Dermis microvascular lymphatic vessel endothelial cell (primary cell): ENCODE measurements around the gene PSMC5. TPM values are rescaled to one million over a fixed set of nuclear protein-coding genes. Genes with fewer than 3 reads are reported as not detected.
A peak's percentile ranks its signal among the peaks of the same experiment; 100 is the strongest.
"Not testable (repeated sequence)": the region's sequence is repeated elsewhere in the genome, so short reads cannot be mapped to it uniquely, and the experiment has no call there.

ENCODE experiments used
- DNase-seq, 2 donors: peaks; one replicate each; pipeline versions ENCODE4 v3.0.0 to v3.0.0-alpha.2; 2010; ENCODE audit warnings: low read depth in 2 of 2
- total RNA-seq: library from RNA; depleted of rRNA; stranded (reverse); fragments of >200 nt; gene quantifications from 2 replicates; pipeline ENCODE4 v1.2.1, GENCODE V29; 2014

Gene PSMC5
- total RNA-seq, 1 donor from 2014 or later, result 66.0 TPM

DNA sequence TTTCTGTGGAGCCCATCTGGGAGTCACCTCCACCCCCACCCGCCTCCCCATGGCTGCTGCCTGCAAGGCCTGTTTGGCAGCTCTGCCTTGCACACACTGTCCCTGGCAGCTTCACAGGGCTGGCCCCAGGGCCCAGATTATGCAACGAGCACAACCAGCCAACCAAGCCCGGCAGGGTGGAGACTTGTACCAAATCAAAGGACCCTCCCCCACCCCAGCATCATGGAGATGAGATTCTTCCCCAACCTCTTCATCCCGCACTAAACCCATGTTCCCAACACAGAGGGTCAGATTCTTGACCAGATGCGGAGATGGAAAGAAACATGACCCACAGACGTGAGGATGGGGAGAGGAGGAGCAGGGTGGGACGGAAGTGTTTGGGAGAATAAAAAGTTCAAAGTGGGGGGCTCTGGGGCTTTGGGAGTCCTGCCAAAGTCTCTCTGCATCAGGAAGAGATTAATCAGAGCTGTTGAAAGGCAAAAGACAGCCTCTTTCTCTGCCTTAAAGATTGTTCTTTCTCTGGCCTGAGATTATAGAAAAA, 11.5 kb downstream of the PSMC5 start:
- DNase-seq, result no peak

- no peak for DNase-seq
Measured at GRCh38 chr17:63840591-63841349, 13.5 kb downstream of the PSMC5 start.

GRCh38 chr17:63841350-63842172, 14.3 kb downstream of the PSMC5 start:
- peak in 1 of 2 donors; percentile 39 for DNase-seq

GRCh38 chr17:63842173-63842539, 14.9 kb downstream of the PSMC5 start:
- no peak for DNase-seq

GRCh38 chr17:63842540-63843386, 15.5 kb downstream of the PSMC5 start, which contains the start of gene SMARCD2:
TSS of gene SMARCD2 (minus strand) at chr17:63842685. CDS start at chr17:63842674, 11 bp downstream.
- peak; percentile 99 for DNase-seq

DNA sequence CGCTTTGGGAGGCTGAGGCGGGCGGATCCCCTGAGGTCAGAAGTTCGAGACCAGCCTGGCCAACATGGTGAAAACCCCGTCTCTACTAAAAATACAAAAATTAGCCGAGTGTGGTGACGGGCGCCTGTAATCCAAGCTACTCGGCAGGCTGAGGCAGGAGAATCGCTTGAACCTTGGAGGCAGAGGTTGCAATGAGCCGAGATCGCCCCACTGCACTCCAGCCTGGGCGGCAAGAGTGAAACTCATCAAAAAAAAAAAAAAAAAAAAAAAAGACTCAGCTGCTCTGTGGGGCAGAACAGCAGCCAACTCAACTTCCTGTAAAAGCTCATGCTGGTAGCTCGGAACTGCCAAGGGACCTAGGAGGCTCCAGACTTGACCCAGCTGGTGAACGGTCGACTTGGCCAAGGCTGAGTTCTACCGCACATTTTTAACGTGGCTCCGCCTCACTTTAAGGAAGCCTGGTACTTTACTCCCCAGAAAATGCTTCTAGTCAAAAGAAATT, 16.2 kb downstream of the PSMC5 start:
- DNase-seq, result peak; percentile 49 to 78

GRCh38 chr17:63843910-63844677, 16.9 kb downstream of the PSMC5 start:
- DNase-seq, result no peak

- DNase-seq, result no peak
Measured at GRCh38 chr17:63845509-63845908, 18.3 kb downstream of the PSMC5 start.

- no peak for DNase-seq
Measured at GRCh38 chr17:63847525-63848249, 20.5 kb downstream of the PSMC5 start.

- peak; percentile 69 to 88 for DNase-seq
Measured at GRCh38 chr17:63848834-63849689, 21.8 kb downstream of the PSMC5 start.

- DNase-seq, result no peak
Measured at GRCh38 chr17:63850401-63850800, 23.2 kb downstream of the PSMC5 start.

DNA sequence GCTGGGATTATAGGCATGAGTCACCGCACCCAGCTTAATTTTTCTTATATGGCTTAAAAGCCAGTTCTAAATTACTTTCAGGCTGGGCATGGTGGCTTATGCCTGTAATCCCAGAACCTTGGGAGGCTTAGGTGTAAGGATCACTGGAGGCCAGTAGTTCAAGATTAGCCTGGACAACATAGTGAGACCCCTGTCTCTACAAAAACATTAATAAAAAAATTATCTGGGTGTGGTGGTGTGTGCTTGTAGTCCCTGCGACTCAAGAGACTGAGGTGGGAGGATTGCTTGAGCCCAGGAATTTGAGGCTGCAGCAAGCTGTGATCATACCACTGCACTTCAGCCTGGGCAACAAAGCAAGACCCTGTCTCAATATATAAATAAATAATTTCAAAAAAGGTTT, 26.0 kb downstream of the PSMC5 start:
- no peak for DNase-seq

- DNase-seq, result no peak
Measured at GRCh38 chr17:63854709-63855108, 27.5 kb downstream of the PSMC5 start.

DNA sequence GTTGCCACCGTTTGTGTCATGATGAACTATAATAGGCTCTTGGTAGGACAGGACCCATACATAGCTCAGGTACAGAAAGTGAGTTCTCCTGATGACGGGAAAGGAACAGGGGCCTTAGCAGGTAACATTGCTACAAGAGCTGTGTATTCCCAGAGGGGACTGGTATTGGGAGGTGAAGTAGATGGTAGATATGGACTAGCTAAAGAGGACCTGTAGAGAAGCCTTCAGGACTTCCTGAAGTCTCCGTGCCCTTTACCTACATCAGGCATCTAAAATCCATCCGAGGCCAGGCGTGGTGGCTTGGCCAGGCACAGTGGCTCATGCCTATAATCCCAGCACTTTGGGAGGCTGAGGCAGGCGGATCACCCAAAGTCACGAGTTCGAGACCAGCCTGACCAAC, 28.0 kb downstream of the PSMC5 start:
- DNase-seq, result no peak

- not testable (repeated sequence) for DNase-seq
Measured at GRCh38 chr17:63856425-63856824, 29.2 kb downstream of the PSMC5 start.

DNA sequence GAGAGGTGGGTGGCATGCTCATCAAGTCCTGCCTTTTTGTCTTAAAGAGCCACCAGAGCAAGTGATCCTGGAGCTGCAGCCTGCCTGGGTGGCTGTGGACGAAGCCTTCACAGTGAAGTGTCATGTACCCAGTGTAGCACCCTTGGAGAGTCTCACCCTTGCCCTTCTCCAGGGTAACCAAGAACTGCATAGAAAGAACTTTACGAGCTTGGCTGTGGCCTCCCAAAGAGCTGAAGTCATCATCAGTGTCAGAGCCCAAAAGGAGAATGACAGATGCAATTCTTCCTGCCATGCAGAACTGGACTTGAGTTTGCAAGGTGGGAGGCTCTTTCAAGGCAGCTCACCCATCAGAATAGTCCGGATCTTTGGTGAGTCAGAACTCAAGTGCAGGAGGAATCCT, 32.0 kb downstream of the PSMC5 start:
- no peak for DNase-seq

GRCh38 chr17:63866625-63867024, 39.4 kb downstream of the PSMC5 start:
- DNase-seq, result not testable (repeated sequence)

- DNase-seq, result not testable (repeated sequence)
Measured at GRCh38 chr17:63869491-63870291, 42.5 kb downstream of the PSMC5 start.
